ENCODE results near the gene NOTUM. TPM values are rescaled to one million over a fixed set of nuclear protein-coding genes. Genes with fewer than 3 reads are reported as not detected.
A peak's percentile ranks its signal among the peaks of the same experiment; 100 is the strongest.
"Not testable (repeated sequence)": the region's sequence is repeated elsewhere in the genome, so short reads cannot be mapped to it uniquely, and the experiment has no call there.

The NOTUM gene
- total RNA-seq, 1 donor from 2014 or later: under 0.01 TPM

- no peak for DNase-seq (ENCODE audit: low read depth in 2 of 2)
Measured at GRCh38 chr17:81924557-81925532, 36.1 kb downstream of the NOTUM start.

GRCh38 chr17:81923302-81924260 lies 37.4 kb downstream of the NOTUM start:
- DNase-seq (ENCODE audit: low read depth in 2 of 2): peak in 1 of 2 donors; percentile 36

GRCh38 chr17:81922566-81923301 lies 38.3 kb downstream of the NOTUM start:
- DNase-seq (ENCODE audit: low read depth in 2 of 2): no peak

- DNase-seq (ENCODE audit: low read depth in 2 of 2): no peak
Measured at GRCh38 chr17:81921996-81922565, 38.9 kb downstream of the NOTUM start.

GRCh38 chr17:81921537-81921862 lies 39.5 kb downstream of the NOTUM start:
- no peak for DNase-seq (ENCODE audit: low read depth in 2 of 2)

- no peak for DNase-seq (ENCODE audit: low read depth in 2 of 2)
Measured at GRCh38 chr17:81920612-81921536, 40.1 kb downstream of the NOTUM start.

GRCh38 chr17:81918832-81919545 lies 42.0 kb downstream of the NOTUM start:
- no peak for DNase-seq (ENCODE audit: low read depth in 2 of 2)

- DNase-seq (ENCODE audit: low read depth in 2 of 2): not testable (repeated sequence)
Measured at GRCh38 chr17:81918333-81918669, 42.7 kb downstream of the NOTUM start.

GRCh38 chr17:81917565-81918332 lies 43.2 kb downstream of the NOTUM start, which contains the start of gene SIRT7:
SIRT7 (minus strand) TSS chr17:81918176; CDS start chr17:81918131, 45 bp downstream.
- peak; percentile 40 to 73 for DNase-seq (ENCODE audit: low read depth in 2 of 2)

GRCh38 chr17:81916234-81917001 lies 44.6 kb downstream of the NOTUM start:
- DNase-seq (ENCODE audit: low read depth in 2 of 2): no peak

GRCh38 chr17:81915331-81915730 lies 45.7 kb downstream of the NOTUM start:
- DNase-seq (ENCODE audit: low read depth in 2 of 2): no peak

- no peak for DNase-seq (ENCODE audit: low read depth in 2 of 2)
Measured at GRCh38 chr17:81914103-81914850, 46.7 kb downstream of the NOTUM start.

GRCh38 chr17:81913394-81914102 lies 47.4 kb downstream of the NOTUM start:
- DNase-seq (ENCODE audit: low read depth in 2 of 2): no peak

- DNase-seq (ENCODE audit: low read depth in 2 of 2): no peak
Measured at GRCh38 chr17:81912441-81913309, 48.3 kb downstream of the NOTUM start.

GRCh38 chr17:81911969-81912368 lies 49.0 kb downstream of the NOTUM start:
- DNase-seq (ENCODE audit: low read depth in 2 of 2): no peak

All from dermis microvascular lymphatic vessel endothelial cell (primary cell).